A673 (cell line): Measurements from ENCODE around the gene EGFL8.

ENCODE experiments used
- EZH2 ChIP-seq: fragments of 200-600 bp; sonication (generic); IDR thresholded peaks from 2 replicates; pipeline ENCODE4 v1.6.1; 2017; ENCODE audit warnings: borderline replicate concordance, low read depth, mild to moderate bottlenecking, mixed read lengths, antibody characterized with exemption, low read length; ENCODE audit not compliant: poor library complexity, severe bottlenecking
- TF ChIP-seq, protein P1 (sequence below): fragments of 300-800, 200-600 bp; sonication (generic); conservative IDR thresholded peaks from 2 replicates; pipeline ENCODE4 v1.5.1; 2017; ENCODE audit warnings: low read depth, mild to moderate bottlenecking, antibody characterized with exemption, low read length, moderate library complexity, mixed read lengths

DNA sequence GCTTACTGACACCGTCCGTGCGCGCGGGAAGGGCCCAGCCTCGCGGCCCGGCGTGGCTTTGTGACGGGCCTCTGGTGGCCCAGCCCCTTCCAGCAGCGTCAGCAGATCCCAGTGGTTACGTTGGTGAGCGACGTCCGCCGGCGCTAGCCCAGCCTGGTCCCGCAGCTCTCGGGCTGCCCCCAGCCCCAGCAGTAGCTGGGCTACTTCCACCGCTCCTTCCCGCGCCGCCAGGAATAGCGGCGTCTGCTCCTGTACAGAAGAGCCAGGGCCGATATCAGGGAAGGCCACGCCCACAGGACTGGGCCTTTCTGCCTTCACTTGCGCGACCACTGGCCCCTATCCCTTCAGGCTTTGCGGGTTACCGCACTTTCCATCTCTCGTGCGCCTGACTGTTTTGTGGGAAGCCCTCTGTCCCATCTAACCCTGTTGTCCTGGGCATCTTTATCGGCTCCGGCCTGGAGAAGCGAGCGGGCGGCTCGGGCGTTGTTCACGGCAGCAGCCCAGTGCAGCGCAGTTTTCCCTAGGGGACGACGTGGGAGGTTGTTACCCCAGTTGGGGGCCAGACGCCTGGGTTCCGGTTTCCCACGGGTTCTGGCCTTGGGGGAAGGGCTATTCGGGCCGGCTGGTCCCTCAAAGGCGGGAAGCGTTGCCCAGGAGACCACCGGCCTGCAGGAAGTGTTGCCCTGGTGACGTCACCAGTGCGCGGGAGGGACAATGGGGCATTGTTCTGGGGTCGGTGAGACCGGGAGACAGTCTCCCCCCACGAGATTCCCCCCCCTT, 31.7 kb downstream of the EGFL8 start:
- TF ChIP-seq EZH2 = no peak
- TF ChIP-seq, protein P1, sequence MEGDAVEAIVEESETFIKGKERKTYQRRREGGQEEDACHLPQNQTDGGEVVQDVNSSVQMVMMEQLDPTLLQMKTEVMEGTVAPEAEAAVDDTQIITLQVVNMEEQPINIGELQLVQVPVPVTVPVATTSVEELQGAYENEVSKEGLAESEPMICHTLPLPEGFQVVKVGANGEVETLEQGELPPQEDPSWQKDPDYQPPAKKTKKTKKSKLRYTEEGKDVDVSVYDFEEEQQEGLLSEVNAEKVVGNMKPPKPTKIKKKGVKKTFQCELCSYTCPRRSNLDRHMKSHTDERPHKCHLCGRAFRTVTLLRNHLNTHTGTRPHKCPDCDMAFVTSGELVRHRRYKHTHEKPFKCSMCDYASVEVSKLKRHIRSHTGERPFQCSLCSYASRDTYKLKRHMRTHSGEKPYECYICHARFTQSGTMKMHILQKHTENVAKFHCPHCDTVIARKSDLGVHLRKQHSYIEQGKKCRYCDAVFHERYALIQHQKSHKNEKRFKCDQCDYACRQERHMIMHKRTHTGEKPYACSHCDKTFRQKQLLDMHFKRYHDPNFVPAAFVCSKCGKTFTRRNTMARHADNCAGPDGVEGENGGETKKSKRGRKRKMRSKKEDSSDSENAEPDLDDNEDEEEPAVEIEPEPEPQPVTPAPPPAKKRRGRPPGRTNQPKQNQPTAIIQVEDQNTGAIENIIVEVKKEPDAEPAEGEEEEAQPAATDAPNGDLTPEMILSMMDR = no peak
